B cell (primary cell): Measurements from ENCODE around the gene CPD. TPM values are rescaled to one million over a fixed set of nuclear protein-coding genes. Genes with fewer than 3 reads are reported as not detected.

Source experiments
- ATAC-seq: fragments of 200-7000 bp; cut with Tn5 transposase; one replicate; pipeline ENCODE4 v1.10.0; 2021; ENCODE audit warnings: low read depth, mild to moderate bottlenecking, moderate number of reproducible peaks, moderate library complexity
- CTCF ChIA-PET: fragments of 350-600 bp; sonication (Branson Sonifier 250); formaldehyde crosslinking; loops from one replicate; lab custom pipeline; 2021; ENCODE audit warnings: antibody characterized with exemption, inconsistent platforms; lab: Charles Lee
- POLR2A ChIA-PET: fragments of 350-600 bp; sonication (Branson Sonifier 250); formaldehyde crosslinking; loops from one replicate; lab custom pipeline; 2021; ENCODE audit warnings: antibody characterized with exemption; lab: Charles Lee
- DNase-seq: peaks from one replicate; pipeline ENCODE4 v3.0.0; 2013
- H2AFZ ChIP-seq: 2 replicates; pipeline ENCODE4 v1.6.1; 2012; ENCODE audit warnings: mild to moderate bottlenecking, low read depth, low read length; ENCODE audit not compliant: insufficient read depth, poor library complexity, severe bottlenecking
- H3K27ac ChIP-seq, 2 donors: 1 replicate in 1 of 2; 2 replicates in 1 of 2; pipeline ENCODE4 v1.5.1; 2012 to 2013; ENCODE audit warnings: low read length in 2 of 2, mild to moderate bottlenecking in 2 of 2, moderate library complexity in 1 of 2
- H3K27me3 ChIP-seq, 4 experiments: fragments of 200-600 bp in 1 of 4; sonication (generic) in 1 of 4; replicated peaks in 1 of 4; 1 replicate in 2 of 4; 2 replicates in 2 of 4; pipeline versions ENCODE4 v1.6.1 to v1.7.0; 2013 to 2016; ENCODE audit warnings: low read length in 3 of 4, mild to moderate bottlenecking in 2 of 4, mixed read lengths in 1 of 4, moderate library complexity in 1 of 4; ENCODE audit not compliant: insufficient read depth in 4 of 4, control insufficient read depth in 3 of 4; ENCODE audit errors: control extremely low read depth in 1 of 4
- H3K36me3 ChIP-seq, 2 experiments: replicated peaks in 1 of 2; 1 replicate in 1 of 2; 2 replicates in 1 of 2; pipeline versions ENCODE4 v1.6.1 to v1.7.1; 2013; ENCODE audit warnings: low read length in 1 of 2; ENCODE audit not compliant: insufficient read depth in 2 of 2, control insufficient read depth in 1 of 2; ENCODE audit errors: control extremely low read depth in 1 of 2, extremely low read depth in 1 of 2
- H3K4me1 ChIP-seq, 2 donors: fragments of 200-600 bp in 1 of 2; sonication (generic) in 1 of 2; 1 replicate in 1 of 2; 2 replicates in 1 of 2; pipeline versions ENCODE4 v1.5.1 to v1.6.1; 2013 to 2017; ENCODE audit warnings: low read length in 2 of 2; ENCODE audit not compliant: control insufficient read depth in 2 of 2, insufficient read depth in 2 of 2
- H3K4me2 ChIP-seq: replicated peaks from 2 replicates; pipeline ENCODE3; 2012; ENCODE audit warnings: mild to moderate bottlenecking, low read depth, low read length; ENCODE audit not compliant: poor library complexity, severe bottlenecking
- H3K4me3 ChIP-seq, 5 experiments: fragments of 200-600 bp in 1 of 5; sonication (generic) in 1 of 5; 1 replicate in 3 of 5; 2 replicates in 2 of 5; pipeline versions ENCODE4 v1.5.1 to v1.7.0; 2011 to 2016; ENCODE audit warnings: low read length in 4 of 5, mild to moderate bottlenecking in 4 of 5, low read depth in 2 of 5, control low read depth in 1 of 5, moderate library complexity in 1 of 5; ENCODE audit not compliant: insufficient read depth in 1 of 5; ENCODE audit errors: control extremely low read depth in 1 of 5, extremely low read depth in 1 of 5
- H3K79me2 ChIP-seq: fragments of 200-600 bp; sonication (generic); one replicate; pipeline ENCODE4 v1.6.0; 2016; ENCODE audit warnings: low read length; ENCODE audit not compliant: control insufficient read depth, insufficient read depth
- H3K9ac ChIP-seq: fragments of 200-600 bp; sonication (generic); 2 replicates; pipeline ENCODE4 v1.6.1; 2017; ENCODE audit warnings: mild to moderate bottlenecking, low read length, moderate library complexity
- H3K9me3 ChIP-seq, 3 donors: one replicate each; pipeline versions ENCODE4 v1.6.1 to v1.7.1; 2013; ENCODE audit warnings: low read length in 2 of 3; ENCODE audit not compliant: control insufficient read depth in 2 of 3, insufficient read depth in 1 of 3; ENCODE audit errors: control extremely low read depth in 1 of 3
- H4K20me1 ChIP-seq: 2 replicates; pipeline ENCODE4 v1.6.0; 2012; ENCODE audit warnings: mild to moderate bottlenecking, low read length; ENCODE audit not compliant: insufficient read depth, control insufficient read depth, poor library complexity, severe bottlenecking
- H3K27ac Mint-ChIP-seq: one replicate; pipeline ENCODE4 v1.8.0; 2021; ENCODE audit warnings: mixed read lengths
- H3K27me3 Mint-ChIP-seq: one replicate; pipeline ENCODE4 v1.8.0; 2021; ENCODE audit warnings: mixed read lengths
- H3K4me1 Mint-ChIP-seq: one replicate; pipeline ENCODE4 v1.8.0; 2021; ENCODE audit warnings: mixed read lengths
- H3K4me3 Mint-ChIP-seq: one replicate; pipeline ENCODE4 v1.8.0; 2021; ENCODE audit warnings: mixed read lengths
- H3K9me3 Mint-ChIP-seq: one replicate; pipeline ENCODE4 v1.8.0; 2022; ENCODE audit warnings: mixed read lengths; ENCODE audit not compliant: insufficient read depth
- EZH2 ChIP-seq: IDR thresholded peaks from 2 replicates; pipeline ENCODE4 v1.6.1; 2012; ENCODE audit warnings: borderline replicate concordance, low read depth, mild to moderate bottlenecking, moderate library complexity, low read length; ENCODE audit not compliant: insufficient read depth, poor library complexity, severe bottlenecking
- WGBS: methylation state at CpG from one replicate; pipeline ENCODE4 v1.1.5; 2013; ENCODE audit warnings: missing lambda C conversion rate; ENCODE audit not compliant: insufficient coverage; 5-methylcytosine and 5-hydroxymethylcytosine counted together
- intact Hi-C: fragments of 100-400 bp; cut with micrococcal nuclease; formaldehyde crosslinking; loops from one replicate; pipeline ENCODE4 v1.10.0; 2022
- polyA plus RNA-seq: library from polyadenylated mRNA; depleted of rRNA; stranded (reverse); fragments of >200 nt; gene quantifications from 2 replicates; pipeline ENCODE4 v1.2.3, GENCODE V29; 2012
- total RNA-seq, 2 donors: library from RNA; stranded (reverse); fragments of 120-200 nt in 1 of 2; gene quantifications; 1 replicate in 1 of 2; 2 replicates in 1 of 2; pipeline versions ENCODE4 v1.2.3 to v1.2.4, GENCODE V29; 2013 to 2022
- TF ChIP-seq, protein P1 (sequence below): fragments of 200-600 bp; IDR thresholded peaks from one replicate; pipeline ENCODE4 v1.8.0; 2022; ENCODE audit warnings: antibody characterized with exemption, mild to moderate bottlenecking

CPD gene
- total and polyA plus RNA-seq, 2 donors (not counting 1 experiment from before 2014, with no cell fraction given) = 1.5 to 15.6 TPM

DNA sequence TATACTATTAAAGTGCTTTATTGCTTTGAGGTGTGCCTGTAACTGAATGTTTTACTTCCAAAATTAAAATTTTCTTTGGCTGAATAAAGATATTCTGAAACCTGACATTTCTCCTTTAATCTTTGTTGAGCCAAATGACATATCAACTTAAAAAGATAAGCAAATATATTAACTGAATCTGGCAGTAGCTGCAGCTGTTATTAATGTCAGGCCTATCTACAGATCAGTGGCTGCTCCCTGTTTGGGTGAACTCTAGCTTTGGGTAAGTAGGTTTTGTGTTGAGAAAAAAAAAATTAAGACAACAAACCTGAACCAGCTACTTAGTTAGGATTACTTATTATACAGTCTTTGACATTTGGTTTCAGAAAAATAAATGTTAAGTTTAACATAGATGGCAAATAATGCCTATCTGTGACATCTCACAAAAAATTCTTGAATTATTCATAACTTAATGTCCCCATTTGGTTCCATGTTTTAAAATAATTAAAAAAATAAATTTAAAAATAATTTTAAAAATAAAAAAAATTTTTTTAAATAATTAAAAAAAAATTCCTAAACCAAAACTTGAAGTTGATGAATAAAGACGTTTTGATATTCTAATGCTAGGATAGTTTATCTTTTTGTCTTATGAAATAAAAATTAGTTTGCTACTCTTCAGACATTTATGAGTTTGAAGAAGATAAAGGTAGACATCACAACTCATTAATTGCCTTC lies 19.8 kb downstream of the CPD start:
- no peak overlapping the region for H3K4me2 ChIP-seq
- H3K9me3 Mint-ChIP-seq = no peaks in the 10 kb centered on the region
- intact Hi-C loops = no loop called here

DNA sequence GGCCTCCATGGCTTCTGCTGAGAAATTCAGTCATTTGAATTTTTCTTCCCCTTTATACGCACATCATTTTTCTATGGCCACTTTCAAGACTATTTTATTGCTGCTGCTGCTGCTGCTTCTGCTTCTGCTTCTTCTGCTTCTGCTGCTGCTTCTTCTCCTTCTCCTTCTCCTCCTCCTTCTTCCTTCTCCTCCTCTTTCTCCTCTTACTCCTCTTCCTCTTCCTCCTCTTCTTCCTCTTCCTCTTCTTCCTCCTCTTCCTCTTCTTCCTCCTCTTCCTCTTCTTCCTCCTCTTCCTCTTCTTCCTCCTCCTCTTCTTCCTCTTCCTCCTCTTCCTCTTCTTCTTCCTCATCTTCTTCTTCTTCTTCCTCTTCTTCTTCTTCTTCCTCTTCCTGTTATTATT lies 22.4 kb downstream of the CPD start:
- POLR2A ChIA-PET = no interaction called here

More for the DNA sequence above, 19.8 kb downstream of the CPD start:
- no peaks in the 10 kb centered on the region for H3K4me1 ChIP-seq
- no peaks in the 10 kb centered on the region for H3K27me3 ChIP-seq
- Mint-ChIP-seq H3K27ac (no peak overlapping the region), H3K4me3 (no peak overlapping the region), H3K27me3 (no peaks in the 10 kb centered on the region), H3K4me1 (no peaks in the 10 kb centered on the region)
- H3K27ac ChIP-seq = no peak overlapping the region
- H2AFZ ChIP-seq = no peak overlapping the region
- H3K9me3 ChIP-seq = no peaks in the 10 kb centered on the region
- CTCF ChIA-PET = no interaction called here
- H3K79me2 ChIP-seq = no peaks in the 10 kb centered on the region
- no CpG with 5 or more reads among the region's 1 CpG for WGBS
- DNase-seq (no peak), ATAC-seq (no peak)
- H3K36me3 ChIP-seq = peaks cover 0 to 2% of the 10 kb centered on the region in 2 experiments
- POLR2A ChIA-PET = no interaction called here
- H3K4me3 ChIP-seq = no peak overlapping the region
- no peak for TF ChIP-seq EZH2
- TF ChIP-seq, protein P1, sequence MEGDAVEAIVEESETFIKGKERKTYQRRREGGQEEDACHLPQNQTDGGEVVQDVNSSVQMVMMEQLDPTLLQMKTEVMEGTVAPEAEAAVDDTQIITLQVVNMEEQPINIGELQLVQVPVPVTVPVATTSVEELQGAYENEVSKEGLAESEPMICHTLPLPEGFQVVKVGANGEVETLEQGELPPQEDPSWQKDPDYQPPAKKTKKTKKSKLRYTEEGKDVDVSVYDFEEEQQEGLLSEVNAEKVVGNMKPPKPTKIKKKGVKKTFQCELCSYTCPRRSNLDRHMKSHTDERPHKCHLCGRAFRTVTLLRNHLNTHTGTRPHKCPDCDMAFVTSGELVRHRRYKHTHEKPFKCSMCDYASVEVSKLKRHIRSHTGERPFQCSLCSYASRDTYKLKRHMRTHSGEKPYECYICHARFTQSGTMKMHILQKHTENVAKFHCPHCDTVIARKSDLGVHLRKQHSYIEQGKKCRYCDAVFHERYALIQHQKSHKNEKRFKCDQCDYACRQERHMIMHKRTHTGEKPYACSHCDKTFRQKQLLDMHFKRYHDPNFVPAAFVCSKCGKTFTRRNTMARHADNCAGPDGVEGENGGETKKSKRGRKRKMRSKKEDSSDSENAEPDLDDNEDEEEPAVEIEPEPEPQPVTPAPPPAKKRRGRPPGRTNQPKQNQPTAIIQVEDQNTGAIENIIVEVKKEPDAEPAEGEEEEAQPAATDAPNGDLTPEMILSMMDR = no peak
- H3K9ac ChIP-seq = no peak overlapping the region
- H4K20me1 ChIP-seq = no peaks in the 10 kb centered on the region

More for the DNA sequence above, 22.4 kb downstream of the CPD start:
- H3K36me3 ChIP-seq = peaks cover 0 to 2% of the 10 kb centered on the region in 2 experiments
- ATAC-seq (no peak), DNase-seq (no peak)
- no peak overlapping the region for H3K27ac ChIP-seq
- H3K79me2 ChIP-seq = no peaks in the 10 kb centered on the region
- no peak overlapping the region for H3K4me3 ChIP-seq
- no peaks in the 10 kb centered on the region for H3K27me3 ChIP-seq
- no peak overlapping the region for H3K4me2 ChIP-seq
- H2AFZ ChIP-seq = no peak overlapping the region
- no peaks in the 10 kb centered on the region for H3K9me3 ChIP-seq
- no peaks in the 10 kb centered on the region for H4K20me1 ChIP-seq
- no peaks in the 10 kb centered on the region for H3K4me1 ChIP-seq
- CTCF ChIA-PET = no interaction called here
- Mint-ChIP-seq H3K27ac (no peak overlapping the region), H3K4me1 (no peaks in the 10 kb centered on the region), H3K27me3 (no peaks in the 10 kb centered on the region), H3K9me3 (no peaks in the 10 kb centered on the region), H3K4me3 (no peak overlapping the region)
- intact Hi-C loops = loop anchor here (10.0 kb wide), 1 partner anchor 46 kb away; no protein-coding TSS in a partner anchor
- H3K9ac ChIP-seq = no peak overlapping the region
- no peak for TF ChIP-seq EZH2
- whole genome bisulfite sequencing = 100% methylated on average over 1 of the region's 1 CpG
